ENCODE measurements around the gene RBMS3. TPM values are rescaled to one million over a fixed set of nuclear protein-coding genes. Genes with fewer than 3 reads are reported as not detected.

The RBMS3 gene
- total RNA-seq, 1 experiment from 2014 or later: 74.2 TPM

DNA sequence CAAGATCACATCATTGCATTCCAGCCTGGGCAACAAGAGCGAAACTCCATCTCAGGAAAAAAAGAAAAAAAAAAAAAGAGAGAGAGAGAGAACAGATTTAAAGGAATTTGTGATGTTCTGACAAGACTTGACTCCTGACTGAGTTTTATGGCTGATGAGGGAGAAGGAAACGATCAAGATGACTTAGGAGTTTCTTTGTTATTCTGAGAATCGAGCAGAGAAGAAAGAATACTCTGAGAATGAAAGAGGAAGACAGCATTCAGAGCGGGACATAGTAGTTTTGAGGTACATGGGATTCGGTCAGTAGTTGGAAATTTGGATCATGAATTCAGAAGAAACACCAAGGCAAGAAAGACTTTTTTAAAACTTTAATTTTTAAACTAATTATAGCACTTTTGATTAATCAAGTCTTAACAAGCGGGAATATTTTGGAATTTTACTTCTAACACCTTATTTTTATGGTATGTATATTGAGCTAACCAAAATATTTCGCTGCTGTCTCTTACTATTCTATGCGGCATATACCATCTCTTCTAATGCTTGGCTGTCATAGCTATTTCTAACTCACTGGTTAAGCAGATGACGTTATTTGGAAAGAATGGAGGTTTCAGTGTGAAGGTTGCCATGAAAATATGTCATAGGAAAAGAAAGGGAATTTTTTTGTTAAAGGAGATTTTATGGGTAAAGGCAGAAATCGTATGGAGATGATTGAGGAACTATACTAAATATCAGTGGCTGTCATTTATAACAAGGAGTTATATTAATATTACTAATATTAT is 644.1 kb downstream of the RBMS3 start:
- H3K4me3 Mint-ChIP-seq (ENCODE audit: unreplicated experiment): no peak overlapping the region
- no peaks in the 10 kb centered on the region for H3K9me3 Mint-ChIP-seq (ENCODE audit: unreplicated experiment)
- H3K4me1 Mint-ChIP-seq (ENCODE audit: insufficient read depth, unreplicated experiment): no peaks in the 10 kb centered on the region
- no peak for TF ChIP-seq CTCF (IDR thresholded peaks at IDR 0.05; ENCODE audit: unreplicated experiment)
- H3K27me3 Mint-ChIP-seq (ENCODE audit: insufficient read depth, unreplicated experiment): no peaks in the 10 kb centered on the region
- no peak for DNase-seq (ENCODE audit: unreplicated experiment)
- BruUV-seq (replicated peaks): no TSS peak
- H3K27ac Mint-ChIP-seq (ENCODE audit: low read depth, unreplicated experiment): no peak overlapping the region
- intact Hi-C loops (cut with micrococcal nuclease): no loop called here
- peaks cover 6% of the 10 kb centered on the region for H3K36me3 Mint-ChIP-seq (ENCODE audit: insufficient read depth, unreplicated experiment)
- CTCF ChIA-PET: interaction anchor here (0.7 kb wide), 1 partner anchor 28 kb away, joined by 3 read pairs; no protein-coding TSS in a partner anchor
- POLR2A ChIA-PET: interaction anchor here (1.3 kb wide), 1 partner anchor 9 kb away, joined by 4 read pairs; no protein-coding TSS in a partner anchor

- CTCF ChIA-PET: no interaction called here
- POLR2A ChIA-PET: interaction anchor here (0.6 kb wide), 1 partner anchor 9 kb away, joined by 3 read pairs; no protein-coding TSS in a partner anchor
- Mint-ChIP-seq H3K4me1 (ENCODE audit: insufficient read depth, unreplicated experiment) (no peaks in the 10 kb centered on the region), H3K36me3 (ENCODE audit: insufficient read depth, unreplicated experiment) (no peaks in the 10 kb centered on the region), H3K4me3 (ENCODE audit: unreplicated experiment) (no peak overlapping the region), H3K27ac (ENCODE audit: low read depth, unreplicated experiment) (no peak overlapping the region), H3K27me3 (ENCODE audit: insufficient read depth, unreplicated experiment) (no peaks in the 10 kb centered on the region), H3K9me3 (ENCODE audit: unreplicated experiment) (no peaks in the 10 kb centered on the region)
- TF ChIP-seq CTCF (IDR thresholded peaks at IDR 0.05; ENCODE audit: unreplicated experiment): no peak
- BruUV-seq (replicated peaks): no TSS peak
- intact Hi-C loops (cut with micrococcal nuclease): no loop called here
- DNase-seq (ENCODE audit: unreplicated experiment): no peak
These were observed 645.5 kb downstream of the RBMS3 start for GRCh38 chr3:29926378-29926777.

GRCh38 chr3:29932696-29933325 is 651.9 kb downstream of the RBMS3 start:
- CTCF ChIA-PET: no interaction called here
- no peak for DNase-seq (ENCODE audit: unreplicated experiment)
- Mint-ChIP-seq H3K4me1 (ENCODE audit: insufficient read depth, unreplicated experiment) (peaks cover 8% of the 10 kb centered on the region), H3K36me3 (ENCODE audit: insufficient read depth, unreplicated experiment) (peaks cover 6% of the 10 kb centered on the region), H3K27ac (ENCODE audit: low read depth, unreplicated experiment) (no peak overlapping the region), H3K27me3 (ENCODE audit: insufficient read depth, unreplicated experiment) (no peaks in the 10 kb centered on the region), H3K4me3 (ENCODE audit: unreplicated experiment) (no peak overlapping the region), H3K9me3 (ENCODE audit: unreplicated experiment) (no peaks in the 10 kb centered on the region)
- BruUV-seq (replicated peaks): no TSS peak
- no peak for TF ChIP-seq CTCF (IDR thresholded peaks at IDR 0.05; ENCODE audit: unreplicated experiment)
- POLR2A ChIA-PET: no interaction called here
- intact Hi-C loops (cut with micrococcal nuclease): no loop called here

DNA sequence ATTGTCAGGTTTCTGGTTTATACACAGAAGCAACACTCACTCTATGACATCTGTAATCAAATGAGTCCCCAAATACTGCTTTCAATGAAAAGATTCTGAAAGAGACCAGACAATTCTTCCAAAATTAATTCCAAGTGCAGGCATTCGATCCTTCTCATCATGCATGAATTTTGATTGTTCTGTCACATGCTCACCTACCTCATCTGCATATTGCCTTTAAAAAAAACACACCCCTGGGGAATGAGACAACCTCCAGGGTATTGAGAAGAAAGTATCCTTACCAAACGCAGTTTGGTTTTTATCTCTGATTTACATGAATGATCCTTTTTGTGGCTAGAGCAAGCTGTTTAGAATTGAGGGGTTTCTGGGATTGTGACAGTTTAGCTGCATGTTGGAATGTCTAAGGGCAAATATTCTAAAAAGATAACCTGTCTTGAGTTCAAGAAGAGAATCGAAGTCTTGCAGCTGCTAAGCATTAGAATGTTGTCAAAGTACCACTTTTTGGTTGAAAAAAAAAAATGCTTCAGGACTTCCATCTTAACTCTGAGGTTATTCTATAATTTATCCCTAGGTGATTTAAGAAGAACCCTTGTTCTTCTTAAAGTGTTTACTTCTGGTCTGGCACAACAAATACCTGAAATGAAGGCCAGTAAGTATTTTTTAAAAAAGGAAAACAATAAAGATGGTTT is 653.1 kb downstream of the RBMS3 start:
- CTCF ChIA-PET: no interaction called here
- no TSS peak for BruUV-seq (replicated peaks)
- Mint-ChIP-seq H3K27me3 (ENCODE audit: insufficient read depth, unreplicated experiment) (no peaks in the 10 kb centered on the region), H3K36me3 (ENCODE audit: insufficient read depth, unreplicated experiment) (peaks cover 6% of the 10 kb centered on the region), H3K9me3 (ENCODE audit: unreplicated experiment) (no peaks in the 10 kb centered on the region), H3K4me1 (ENCODE audit: insufficient read depth, unreplicated experiment) (peaks cover 8% of the 10 kb centered on the region), H3K4me3 (ENCODE audit: unreplicated experiment) (no peak overlapping the region), H3K27ac (ENCODE audit: low read depth, unreplicated experiment) (no peak overlapping the region)
- no peak for TF ChIP-seq CTCF (IDR thresholded peaks at IDR 0.05; ENCODE audit: unreplicated experiment)
- DNase-seq (ENCODE audit: unreplicated experiment): no peak
- POLR2A ChIA-PET: interaction anchor here (1.3 kb wide), 1 partner anchor 11 kb away, joined by 5 read pairs; no protein-coding TSS in a partner anchor
- intact Hi-C loops (cut with micrococcal nuclease): no loop called here

Data from MCF 10A (cell line).